HG03103 (cell line): ENCODE data around the gene PHACTR3.

Experiments used
- ATAC-seq: cut with Tn5 transposase; IDR thresholded peaks from one replicate; pipeline ENCODE4 v1.9.1; 2021; ENCODE audit warnings: low read depth; ENCODE audit not compliant: unreplicated experiment

Gene PHACTR3

GRCh38 chr20:59821201-59821600 lies 216.9 kb downstream of the PHACTR3 start:
- no peak for ATAC-seq

DNA sequence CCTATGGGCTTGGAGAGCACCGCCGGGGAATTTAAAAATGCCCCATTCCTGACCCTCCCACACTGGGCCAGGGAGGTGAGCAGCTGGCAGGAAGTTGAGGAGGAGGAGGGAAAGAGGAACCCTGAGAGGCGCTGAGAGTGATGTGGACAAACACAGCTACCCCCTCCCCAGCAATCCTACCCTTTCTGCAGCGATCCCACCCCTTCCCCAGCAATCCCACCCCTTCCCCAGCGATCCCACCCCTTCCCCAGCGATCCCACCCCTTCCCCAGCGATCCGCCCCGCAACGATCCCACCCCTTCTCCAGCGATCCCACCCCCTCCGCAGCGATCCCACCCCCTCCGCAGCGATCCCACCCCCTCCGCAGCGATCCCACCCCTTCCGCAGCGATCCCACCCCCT lies 217.4 kb downstream of the PHACTR3 start:
- no peak for ATAC-seq

- no peak for ATAC-seq
These were observed 218.1 kb downstream of the PHACTR3 start for GRCh38 chr20:59822291-59823029.

GRCh38 chr20:59823030-59823423 lies 218.7 kb downstream of the PHACTR3 start:
- no peak for ATAC-seq

DNA sequence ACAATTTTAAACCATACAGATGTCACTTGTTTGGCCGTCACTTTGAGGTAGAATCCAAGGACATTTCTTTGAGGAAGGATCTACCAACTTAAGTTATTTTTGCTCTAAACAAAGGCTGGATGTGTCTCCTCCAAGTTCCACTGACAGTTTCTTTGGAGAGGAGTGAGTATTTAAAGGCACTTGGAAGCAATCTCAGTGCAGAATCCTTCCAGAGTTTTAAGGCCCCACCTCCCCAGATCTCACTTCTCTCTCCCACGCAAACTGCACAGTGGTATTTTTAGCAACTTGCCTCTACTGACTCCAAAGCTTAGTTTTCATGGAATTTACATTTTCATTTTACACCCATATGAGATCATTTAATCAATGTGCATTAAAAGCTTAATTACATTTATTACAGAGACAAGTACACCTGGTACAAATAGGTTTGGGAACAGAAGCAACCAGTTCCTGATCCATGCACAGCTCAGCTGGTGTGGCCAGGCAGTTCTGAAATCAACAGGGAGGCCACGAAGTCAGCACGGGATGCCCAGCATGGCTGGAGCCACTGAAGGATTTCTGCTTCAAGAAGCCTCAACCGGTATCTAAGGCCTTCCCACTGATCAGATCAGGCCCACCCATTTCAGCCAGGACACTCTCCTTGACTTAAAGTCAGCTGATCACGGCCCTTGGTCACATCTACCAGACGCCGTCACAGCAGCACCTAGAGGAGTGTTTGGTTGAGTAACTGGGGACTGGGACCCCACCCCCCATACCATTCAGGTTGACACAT lies 219.3 kb downstream of the PHACTR3 start:
- no peak for ATAC-seq

- no peak for ATAC-seq
These were observed 220.6 kb downstream of the PHACTR3 start for GRCh38 chr20:59824711-59825562.

DNA sequence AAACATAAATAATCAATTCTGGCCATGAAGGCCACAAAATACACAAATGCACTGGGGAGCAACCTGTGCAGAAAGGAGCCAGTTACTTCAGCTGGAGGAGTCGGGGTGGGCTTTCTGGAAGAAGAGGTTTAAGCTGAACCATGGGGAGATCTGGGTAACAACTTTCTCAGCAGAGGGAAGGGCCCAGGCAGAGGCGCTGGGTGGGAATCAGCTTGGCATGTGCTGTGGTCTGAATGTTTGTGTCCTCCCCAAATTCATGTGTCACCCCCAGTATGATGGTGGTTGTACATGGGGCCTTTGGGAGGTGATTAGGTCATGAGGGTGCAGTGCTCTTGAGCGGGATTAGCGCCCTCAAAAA lies 221.2 kb downstream of the PHACTR3 start:
- ATAC-seq: no peak

GRCh38 chr20:59825944-59826759 lies 221.8 kb downstream of the PHACTR3 start:
- no peak for ATAC-seq

DNA sequence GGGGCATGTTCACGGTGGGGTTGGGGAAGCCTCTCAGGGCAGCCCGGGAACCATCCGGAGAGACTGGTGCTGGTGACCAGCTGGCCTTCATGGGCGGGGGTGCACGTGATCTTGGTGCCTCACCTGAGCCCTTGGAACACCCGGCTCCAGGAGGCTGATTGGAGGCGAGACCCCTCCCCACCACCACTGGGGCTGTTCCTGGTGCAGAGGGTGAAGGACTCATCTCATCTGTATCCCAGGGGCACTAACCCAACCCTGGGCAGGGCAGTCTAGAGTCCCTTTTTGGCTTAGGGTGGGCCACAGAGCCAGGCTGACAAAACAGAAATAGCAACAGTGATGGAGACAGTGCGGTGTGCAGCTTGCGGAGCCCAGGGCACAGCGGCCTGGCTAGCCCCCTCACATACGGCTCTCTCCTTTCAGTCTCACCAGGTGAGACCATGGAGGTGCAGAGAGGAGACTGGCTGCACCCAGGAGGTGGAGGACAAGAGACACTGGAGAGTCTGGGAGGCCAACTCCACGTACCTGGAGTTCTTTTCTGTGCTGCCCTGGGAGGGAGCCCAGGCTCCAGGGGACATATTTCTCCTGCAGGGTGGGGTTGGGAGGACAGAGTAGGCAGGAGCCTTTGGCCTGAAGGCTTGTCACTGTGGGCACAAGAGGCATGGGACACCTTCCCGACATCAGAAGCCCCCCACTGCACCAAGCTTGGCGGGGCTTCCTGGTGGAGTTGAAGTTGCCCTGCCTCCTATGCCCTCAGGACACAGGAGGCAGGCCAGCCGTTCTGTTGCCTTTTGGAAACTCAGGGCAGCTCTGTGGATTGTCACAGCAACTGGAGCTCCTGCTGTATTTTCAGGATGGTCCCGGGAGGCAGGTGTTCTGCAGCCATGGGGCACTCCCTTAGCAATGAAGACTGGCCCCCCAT lies 223.1 kb downstream of the PHACTR3 start:
- ATAC-seq: no peak

DNA sequence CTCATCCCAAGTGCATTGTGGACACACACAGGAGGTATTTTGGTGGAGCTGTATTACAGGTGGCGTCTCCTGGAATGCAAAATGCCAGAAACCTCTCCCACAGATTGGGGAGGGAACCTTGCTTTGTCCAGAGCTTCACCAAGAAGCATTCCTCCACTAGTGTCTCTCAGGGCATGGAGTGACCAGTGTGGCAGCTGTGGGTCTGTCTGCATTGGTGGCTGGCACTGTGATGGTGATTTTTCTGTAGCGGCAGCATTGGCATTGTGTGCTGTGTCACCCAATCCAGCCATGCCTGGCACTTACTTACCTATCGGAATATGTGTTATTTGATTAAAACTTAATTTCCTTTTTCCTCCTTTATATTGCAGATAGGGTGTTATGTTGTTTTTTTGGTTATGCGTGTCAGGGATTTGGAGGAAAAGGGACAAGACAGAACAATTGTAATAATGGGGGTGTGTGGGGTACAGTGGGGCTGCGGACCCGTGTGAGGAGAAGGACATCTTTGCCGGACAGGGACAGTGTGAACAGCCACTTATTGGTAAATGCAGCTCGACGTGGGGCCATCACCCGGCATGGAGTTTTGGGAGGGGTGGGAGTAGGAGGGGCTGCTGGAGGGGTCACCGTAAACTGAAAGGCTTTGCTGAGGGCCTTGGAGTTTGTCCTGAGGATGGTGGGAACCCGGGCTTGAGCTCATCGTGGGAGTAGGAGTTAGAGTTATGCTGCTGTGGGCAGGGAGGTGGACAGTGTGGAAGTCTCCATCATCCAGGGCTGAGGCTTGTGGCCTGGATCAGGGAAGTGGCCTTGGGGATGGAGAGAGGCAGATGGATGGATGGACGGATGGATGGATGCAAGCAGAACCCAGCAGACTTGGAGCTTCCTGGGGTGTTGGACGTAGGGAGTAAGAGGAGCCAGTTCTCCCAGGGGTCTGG lies 224.0 kb downstream of the PHACTR3 start:
- no peak for ATAC-seq

DNA sequence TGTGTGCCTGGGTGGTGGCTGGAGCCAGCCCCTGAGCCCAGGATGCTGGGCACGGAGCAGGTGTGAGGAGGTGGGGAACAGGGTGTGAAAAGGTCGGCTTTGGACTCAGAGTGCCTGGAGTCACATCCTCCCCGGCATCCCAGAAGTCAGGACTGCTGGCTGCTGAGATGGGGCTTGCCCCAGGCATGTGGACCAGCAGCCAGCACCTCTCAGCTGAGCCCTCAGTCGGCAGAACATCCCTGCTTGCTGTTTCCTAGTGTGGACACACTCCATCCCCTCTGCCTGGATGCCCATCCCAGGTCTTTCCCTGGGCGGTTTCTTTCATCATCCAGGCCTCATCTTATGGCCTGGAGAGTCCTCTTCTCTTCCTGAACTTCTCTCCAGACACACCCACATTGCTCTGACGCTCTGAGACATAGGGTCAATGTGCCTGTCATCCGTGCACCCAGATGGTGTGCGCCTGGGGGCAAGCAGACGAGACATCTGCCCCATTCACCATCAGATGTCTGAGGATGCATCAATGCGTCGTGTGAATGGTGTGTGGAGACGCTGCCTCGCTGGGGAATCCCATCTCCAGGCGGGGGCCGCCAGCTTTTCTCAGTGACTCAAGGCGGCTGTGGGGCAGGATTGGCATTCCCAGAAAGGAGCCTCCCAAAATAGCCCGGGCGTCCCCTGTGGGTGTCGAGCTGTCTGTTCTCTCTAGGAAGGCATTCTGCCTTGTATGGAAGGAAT lies 224.9 kb downstream of the PHACTR3 start:
- no peak for ATAC-seq

DNA sequence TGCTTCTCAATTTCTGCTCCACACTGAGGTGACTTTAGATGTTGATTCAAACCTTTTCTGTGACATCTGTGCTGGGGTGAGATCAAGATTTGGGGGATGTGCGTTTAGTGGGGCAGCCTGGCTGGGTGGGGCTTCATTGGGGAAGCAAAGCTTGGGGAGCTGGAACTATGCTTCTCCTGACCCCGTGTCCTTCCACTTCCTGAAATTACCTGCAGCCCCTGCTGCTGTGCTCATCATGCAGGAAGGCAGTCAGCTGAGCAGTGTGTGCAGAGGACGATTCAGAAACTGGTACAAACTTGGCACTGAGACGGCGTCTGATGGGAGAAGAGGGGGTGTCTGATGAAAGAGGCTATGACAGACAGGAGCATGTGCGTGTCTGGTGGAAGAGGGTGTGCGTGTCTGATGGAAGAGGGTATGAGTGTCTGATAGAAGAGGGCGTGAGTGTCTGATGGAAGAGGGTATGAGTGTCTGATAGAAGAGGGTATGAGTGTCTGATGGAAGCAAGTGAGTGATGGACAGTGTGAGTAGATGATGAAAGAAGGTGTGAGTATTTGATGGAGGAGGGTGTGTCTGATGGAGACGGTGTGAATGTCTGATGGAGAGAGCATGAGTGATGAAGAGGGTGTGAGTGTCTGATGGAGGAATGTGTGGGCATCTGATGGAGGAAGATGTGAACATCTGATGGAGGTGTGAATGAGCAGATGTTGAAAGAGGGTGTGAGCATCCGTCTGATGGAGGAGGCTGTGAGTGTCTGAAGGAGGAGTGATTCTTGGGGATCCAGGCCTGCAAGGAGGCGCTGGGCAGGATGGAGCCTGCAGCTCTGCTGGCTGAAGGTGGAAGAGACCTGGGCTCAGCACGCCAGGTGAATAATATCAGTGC lies 225.7 kb downstream of the PHACTR3 start:
- ATAC-seq: no peak

- no peak for ATAC-seq
These were observed 226.3 kb downstream of the PHACTR3 start for GRCh38 chr20:59830665-59831023.

DNA sequence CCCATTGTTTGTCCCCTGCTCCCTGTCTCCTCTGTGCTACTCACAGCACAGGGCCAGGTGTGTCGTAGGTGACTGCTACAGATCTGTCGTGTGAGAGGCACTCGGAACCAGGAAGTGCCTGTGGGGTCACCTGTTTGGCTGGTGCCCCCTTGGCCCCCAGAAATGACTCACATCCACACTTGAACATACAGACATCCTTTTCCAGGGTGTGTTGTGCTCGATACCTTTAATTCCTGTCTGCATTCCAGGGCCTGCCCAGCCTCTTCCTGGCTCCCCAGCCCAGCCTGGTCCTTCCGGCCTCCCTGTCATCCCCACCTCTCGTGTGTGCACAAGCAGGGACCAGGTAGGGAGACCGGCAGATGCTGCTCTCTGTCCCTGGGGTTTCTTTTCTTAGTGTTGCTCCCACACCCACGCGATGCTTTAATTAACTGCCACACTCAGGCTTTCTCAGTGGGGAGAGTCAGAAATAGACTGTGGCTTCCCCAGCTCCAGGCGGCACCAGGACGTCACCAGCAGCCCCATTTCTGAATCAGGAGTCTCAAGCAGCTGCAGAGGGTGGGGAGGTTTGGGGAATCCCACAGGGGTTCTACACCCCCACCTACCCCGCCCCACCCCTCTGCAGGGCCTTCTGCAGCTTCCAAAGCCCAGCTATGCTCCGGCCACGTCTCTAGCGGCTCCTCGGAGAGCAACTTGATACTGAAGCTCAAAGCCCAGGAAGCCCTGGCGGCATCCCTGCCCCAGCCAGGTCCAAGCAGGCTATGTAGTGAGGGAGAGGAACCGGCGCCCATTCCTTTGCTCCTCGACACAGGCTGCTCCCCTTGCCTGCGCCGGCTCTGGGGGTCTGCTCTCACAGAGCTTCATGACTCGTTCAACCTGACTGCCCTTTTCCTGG lies 226.9 kb downstream of the PHACTR3 start:
- peak; percentile 40 for ATAC-seq

- no peak for ATAC-seq
These were observed 227.6 kb downstream of the PHACTR3 start for GRCh38 chr20:59831916-59832270.
